Stimulated activated CD4-positive, alpha-beta T cell treated with anti-CD3 and anti-CD28 coated beads, Interleukin-15, amount 100 ng/mL, for 1 hour (primary cell): ENCODE measurements around the gene LHPP.

Experiments
- DNase-seq, 2 donors: peaks; one replicate each; pipeline ENCODE4 v3.0.0-alpha.2; 2020; ENCODE audit warnings: low read depth in 1 of 2, low spot score in 1 of 2

The LHPP gene

GRCh38 chr10:124496150-124496549 lies 34.5 kb downstream of the LHPP start:
- DNase-seq: no peak

- DNase-seq: no peak
Observed at GRCh38 chr10:124496620-124497019, 35.0 kb downstream of the LHPP start.

GRCh38 chr10:124497196-124497881 lies 35.7 kb downstream of the LHPP start:
- no peak for DNase-seq

GRCh38 chr10:124498056-124498455 lies 36.4 kb downstream of the LHPP start:
- no peak for DNase-seq

GRCh38 chr10:124500757-124501156 lies 39.1 kb downstream of the LHPP start:
- DNase-seq: no peak

GRCh38 chr10:124504711-124505110 lies 43.1 kb downstream of the LHPP start:
- no peak for DNase-seq

- no peak for DNase-seq
Observed at GRCh38 chr10:124505279-124505678, 43.7 kb downstream of the LHPP start.

GRCh38 chr10:124508070-124508667 lies 46.5 kb downstream of the LHPP start:
- no peak for DNase-seq

- no peak for DNase-seq
Observed at GRCh38 chr10:124508907-124509454, 47.4 kb downstream of the LHPP start.

- no peak for DNase-seq
Observed at GRCh38 chr10:124509880-124510632, 48.4 kb downstream of the LHPP start.

GRCh38 chr10:124510759-124511158 lies 49.1 kb downstream of the LHPP start:
- DNase-seq: no peak

- no peak for DNase-seq
Observed at GRCh38 chr10:124511205-124512039, 49.8 kb downstream of the LHPP start.

GRCh38 chr10:124512040-124512428 lies 50.4 kb downstream of the LHPP start:
- no peak for DNase-seq

- no peak for DNase-seq
Observed at GRCh38 chr10:124512600-124512999, 51.0 kb downstream of the LHPP start.

- DNase-seq: no peak
Observed at GRCh38 chr10:124515244-124515970, 53.8 kb downstream of the LHPP start.

GRCh38 chr10:124516181-124516580 lies 54.6 kb downstream of the LHPP start:
- no peak for DNase-seq

- DNase-seq: no peak
Observed at GRCh38 chr10:124516746-124517397, 55.2 kb downstream of the LHPP start.

- DNase-seq: no peak
Observed at GRCh38 chr10:124517461-124517860, 55.8 kb downstream of the LHPP start.

- no peak for DNase-seq
Observed at GRCh38 chr10:124517931-124518330, 56.3 kb downstream of the LHPP start.

- DNase-seq: no peak
Observed at GRCh38 chr10:124518366-124518765, 56.7 kb downstream of the LHPP start.
